Stimulated activated naive CD4-positive, alpha-beta T cell treated with Interleukin-2 at 50 U/mL for 16 hours (primary cell): ENCODE results near the gene FCER1G.

Experiments used
- DNase-seq: peaks from one replicate; lab custom pipeline; 2025; lab: John Stamatoyannopoulos, UW

The FCER1G gene

DNA sequence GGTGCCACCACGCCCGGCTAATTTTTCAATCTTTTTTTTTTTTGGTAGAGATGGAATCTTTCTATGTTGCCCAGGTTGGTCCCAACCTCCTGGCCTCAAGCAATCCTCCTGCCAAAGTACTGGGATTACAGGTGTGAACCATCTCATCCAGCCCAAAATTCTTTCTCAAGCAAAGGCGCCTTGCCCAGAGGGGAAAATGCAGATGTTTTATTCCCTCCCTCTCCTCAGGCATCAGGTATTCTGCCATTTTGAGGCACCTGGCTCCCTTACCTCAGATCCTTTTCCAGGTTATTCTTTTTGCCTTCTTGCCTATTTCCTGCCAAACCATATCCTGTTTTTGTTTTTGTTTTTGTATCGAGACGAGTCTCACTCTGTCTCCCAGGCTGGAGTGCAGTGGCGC lies 26.7 kb upstream of the FCER1G start:
- DNase-seq = no peak

DNA sequence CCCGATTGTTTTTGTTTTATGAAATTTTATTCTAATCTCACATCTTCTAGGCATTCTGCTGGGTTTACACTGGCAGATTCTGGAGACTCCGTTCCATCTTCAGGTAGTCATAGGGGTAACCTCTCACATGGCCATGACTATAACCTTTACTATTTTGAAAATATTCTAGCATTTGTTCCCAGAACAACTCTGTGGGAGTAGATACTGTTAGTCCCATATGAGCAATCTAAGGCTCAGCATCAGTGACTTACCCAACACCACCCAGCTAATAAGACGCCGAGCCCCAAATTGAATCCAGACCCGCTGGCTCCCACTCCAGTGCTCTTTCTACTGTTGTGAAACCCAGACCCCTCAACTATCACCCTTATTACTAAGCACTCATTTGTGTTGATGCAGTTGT lies 26.1 kb upstream of the FCER1G start:
- no peak for DNase-seq

DNA sequence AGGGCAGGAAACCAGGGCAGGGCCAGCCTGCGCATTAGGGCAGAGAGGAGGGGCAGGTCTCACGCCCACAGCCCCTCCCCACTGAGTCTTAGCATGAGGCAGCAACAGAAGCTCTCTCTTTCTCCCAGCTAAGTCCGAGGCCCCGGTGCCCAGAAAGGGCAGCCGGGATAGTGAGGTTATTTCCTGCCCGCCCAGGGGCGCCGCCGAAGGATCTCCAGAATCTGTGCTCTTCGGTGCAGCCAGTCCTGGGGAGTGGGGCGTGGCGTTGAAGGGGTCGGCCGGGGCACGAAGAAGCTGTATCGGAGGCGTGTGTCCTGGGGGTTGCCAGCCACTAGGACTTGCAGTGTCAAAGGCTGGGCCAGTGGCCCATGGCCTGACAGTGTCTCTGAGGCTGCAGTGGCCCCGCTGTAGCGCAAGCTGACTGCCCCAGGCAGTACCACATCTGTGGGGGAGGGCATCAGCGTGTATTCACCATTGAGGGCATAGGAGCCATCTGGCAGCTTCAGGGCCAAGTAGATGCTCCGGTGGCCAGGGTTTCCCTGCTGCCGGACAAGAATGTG lies 24.1 kb upstream of the FCER1G start:
- no peak for DNase-seq

DNA sequence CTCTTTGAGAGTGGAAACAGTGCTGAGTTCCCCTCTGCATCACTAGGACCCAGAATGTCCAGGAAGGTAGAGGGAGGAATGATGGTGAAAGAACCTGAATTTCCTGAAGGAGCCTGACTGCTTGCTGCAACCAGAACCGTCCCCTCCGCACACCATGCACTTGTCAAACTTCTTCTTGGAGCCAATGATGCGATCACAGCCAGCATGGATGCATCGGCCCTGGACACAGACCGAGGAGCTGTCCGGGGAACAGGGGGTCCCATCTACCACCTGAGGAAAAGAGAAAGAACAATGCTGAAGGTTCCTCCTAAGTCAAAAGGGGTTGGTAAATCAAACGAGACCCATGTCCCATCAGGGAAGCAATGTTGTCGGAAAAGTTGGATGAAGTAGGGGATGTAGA lies 23.1 kb upstream of the FCER1G start:
- DNase-seq = no peak

DNA sequence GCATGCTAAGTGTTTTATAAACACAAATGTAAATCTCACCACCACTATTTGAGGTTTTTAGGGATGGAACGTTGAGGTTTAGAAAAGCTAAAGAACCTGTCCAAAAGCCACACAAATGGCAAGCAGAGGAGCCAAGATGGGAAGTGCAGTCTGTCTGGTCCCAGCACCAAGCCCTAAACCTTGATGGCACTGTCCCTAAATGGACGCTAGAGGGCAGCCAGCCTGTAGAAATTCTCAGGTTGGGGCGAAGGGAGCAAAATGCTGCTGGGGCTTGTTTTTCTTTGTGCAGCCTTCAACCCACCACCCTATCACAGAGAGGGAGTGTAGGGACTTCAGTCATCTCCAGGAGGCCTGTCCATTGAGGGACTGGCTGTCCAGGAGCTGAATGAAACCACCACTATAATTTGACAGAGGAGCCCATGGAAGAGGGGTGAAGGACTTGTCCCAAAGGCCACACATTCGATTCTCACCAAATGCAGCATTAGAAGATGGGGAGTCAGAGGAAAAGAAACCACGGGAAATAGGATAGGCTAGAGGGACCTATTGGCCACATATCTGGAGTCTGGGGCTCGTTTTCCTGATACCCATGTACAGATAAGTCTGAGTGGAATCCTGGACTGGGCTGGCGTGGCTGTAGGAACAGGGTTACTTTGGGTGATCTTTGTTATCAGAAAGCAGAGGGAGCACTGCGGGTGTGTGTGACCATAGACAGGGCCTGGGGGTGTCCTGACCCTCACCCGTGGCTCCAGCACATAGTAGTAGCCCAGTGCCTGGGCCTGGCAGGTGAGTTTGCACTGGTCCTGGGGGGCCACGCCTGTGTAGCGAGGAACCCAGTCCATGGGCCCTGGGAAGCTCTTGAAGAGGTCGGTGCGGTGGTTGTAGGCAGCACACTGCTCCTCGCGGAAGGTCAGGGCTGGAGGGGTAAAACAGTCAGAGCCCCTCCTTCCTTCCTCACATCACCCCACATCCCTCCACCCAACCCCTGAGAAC lies 22.3 kb upstream of the FCER1G start:
- DNase-seq = peak; percentile 55

DNA sequence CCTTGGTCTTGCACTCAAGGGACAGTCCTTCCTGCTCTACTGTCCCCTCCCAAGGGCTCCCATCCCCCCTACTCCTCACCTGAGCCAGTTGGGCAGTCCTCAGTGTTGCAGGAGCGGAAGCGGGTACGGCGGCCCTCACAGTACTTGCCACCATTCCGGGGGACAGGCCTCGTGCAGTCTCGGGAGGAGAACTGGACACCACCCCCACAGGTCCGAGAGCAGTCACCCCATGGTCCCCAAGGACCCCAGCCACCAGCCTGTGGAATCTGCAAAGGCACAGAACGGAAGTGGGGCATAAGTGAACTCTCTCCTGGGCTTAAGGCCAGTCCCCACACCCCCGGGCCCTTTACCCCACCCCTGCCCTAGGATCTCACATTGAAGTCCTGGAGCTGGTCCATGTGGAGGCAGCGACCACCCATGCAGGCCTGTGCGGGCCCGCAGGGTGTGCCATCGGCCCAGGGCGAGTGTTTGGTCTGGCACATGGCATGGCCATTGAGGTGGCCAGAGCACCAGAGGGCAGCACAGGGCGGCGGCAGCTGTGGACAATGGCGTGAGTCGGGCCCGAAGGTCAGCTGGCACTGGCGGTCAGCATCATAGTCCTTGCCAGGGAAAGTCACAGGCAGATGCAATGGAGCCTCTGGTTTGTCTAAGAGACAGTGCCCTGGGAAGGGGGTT lies 21.4 kb upstream of the FCER1G start:
- no peak for DNase-seq

DNA sequence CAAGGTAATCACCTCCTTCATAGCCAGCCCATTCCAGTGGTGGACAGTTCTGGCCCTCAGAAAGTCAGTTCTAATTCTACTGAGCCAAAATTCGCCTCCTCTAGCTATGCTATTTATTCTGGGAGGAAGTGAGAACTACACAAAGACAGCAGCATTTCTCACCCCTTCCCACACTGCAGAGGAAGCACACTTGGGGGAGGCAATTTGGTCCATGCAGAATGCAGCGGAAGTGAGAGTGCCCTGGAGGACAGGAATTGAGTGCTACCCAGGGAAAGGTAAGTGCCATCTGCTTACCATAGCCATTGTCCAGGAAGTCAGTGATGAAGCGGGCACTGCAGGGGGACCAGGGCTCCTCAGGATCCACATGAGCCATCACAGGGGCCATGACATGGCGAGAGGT lies 19.9 kb upstream of the FCER1G start:
- DNase-seq = no peak

DNA sequence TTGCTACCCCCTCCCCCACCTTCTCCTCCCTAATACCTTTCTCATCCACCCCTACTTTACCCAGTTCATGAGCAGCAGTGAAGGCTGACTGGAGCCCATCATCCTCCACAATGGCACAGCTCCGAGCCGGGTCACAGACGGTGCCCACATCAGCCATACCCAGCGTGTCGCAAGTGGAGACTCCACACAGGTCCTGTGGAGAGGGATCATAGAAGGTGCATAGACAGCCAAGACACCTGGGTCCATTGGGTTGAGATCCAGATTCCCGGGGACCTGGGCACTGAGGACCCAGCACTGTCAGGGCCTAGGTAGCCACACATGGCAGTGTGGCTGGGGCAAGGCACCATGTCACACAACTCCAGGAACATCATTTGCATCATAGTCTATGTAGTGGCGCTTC lies 19.0 kb upstream of the FCER1G start:
- no peak for DNase-seq

DNA sequence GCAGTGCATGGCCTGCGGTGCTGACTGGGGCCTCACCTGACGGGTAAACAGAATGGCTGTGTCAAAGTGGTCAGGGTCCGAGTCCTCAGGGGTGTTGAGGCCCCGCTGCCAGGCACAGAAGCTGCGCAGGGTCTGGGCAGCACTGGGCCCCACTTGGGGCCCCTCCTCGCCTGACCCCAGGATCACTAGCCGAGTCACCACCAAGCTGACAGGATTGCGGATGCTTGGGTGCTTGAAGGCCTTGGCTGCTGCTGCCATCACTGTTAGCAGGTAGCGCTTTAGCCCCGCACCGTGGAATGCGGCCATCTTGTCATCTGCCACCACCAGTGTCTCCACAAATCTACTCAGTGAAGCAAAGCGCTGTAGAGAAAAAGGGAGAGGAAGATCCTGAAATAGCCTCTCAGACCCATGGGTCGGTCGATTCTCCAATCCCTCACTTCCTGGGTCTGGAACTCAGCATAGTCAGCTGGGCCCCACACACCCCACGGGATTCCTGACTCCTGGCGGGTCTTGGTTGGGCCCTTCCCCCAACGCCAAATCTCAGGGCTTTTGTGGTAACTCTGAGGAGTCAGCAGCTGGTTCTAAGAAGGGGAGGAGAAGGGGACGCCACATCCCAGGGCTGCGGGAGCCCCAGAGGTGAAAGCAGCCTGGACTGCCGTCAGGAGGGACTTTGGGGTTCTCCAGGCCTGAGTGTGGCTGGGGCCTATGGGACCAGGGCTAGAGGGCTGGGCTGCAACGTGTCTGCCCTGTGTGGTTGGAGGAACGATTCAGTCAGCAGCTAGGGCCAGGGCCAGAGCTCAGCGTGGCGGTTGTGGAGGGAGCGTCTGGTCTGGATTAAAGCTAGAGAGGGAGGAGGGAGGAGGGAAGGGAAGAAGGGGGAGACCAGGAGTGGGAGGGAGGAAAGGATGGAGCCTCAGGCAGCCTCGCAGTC lies 18.3 kb upstream of the FCER1G start:
- no peak for DNase-seq

DNA sequence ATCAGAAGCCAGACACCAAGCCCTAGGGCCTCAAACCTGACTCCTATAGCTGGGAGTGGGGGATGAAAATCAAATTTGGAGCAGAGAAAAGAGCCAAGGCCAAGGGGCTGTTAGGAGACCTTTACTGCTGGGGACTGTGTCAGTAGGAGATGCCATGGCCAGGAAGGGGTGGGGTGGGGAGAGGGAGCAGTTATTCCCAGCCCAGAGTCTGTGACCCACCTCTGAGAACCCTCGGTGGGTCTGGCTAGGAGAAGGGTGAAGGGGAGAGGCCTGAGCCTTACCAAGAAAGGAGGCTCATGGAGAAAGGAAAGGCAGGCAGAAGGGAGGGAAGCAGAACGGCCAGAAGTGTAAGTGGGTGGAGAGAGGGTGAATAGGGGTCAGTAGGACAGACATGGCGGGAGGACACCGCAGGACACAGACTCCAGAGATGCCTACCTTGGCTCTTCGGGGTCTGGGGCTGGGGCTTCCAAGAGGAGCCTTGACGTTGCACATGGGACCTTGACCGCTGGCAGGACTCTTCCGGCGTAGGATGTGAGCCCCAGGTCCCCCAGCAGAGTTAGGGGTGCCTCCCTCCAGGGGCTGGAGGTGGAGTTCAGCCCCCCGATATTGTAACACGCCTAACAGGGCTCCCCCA lies 17.4 kb upstream of the FCER1G start:
- DNase-seq = no peak

DNA sequence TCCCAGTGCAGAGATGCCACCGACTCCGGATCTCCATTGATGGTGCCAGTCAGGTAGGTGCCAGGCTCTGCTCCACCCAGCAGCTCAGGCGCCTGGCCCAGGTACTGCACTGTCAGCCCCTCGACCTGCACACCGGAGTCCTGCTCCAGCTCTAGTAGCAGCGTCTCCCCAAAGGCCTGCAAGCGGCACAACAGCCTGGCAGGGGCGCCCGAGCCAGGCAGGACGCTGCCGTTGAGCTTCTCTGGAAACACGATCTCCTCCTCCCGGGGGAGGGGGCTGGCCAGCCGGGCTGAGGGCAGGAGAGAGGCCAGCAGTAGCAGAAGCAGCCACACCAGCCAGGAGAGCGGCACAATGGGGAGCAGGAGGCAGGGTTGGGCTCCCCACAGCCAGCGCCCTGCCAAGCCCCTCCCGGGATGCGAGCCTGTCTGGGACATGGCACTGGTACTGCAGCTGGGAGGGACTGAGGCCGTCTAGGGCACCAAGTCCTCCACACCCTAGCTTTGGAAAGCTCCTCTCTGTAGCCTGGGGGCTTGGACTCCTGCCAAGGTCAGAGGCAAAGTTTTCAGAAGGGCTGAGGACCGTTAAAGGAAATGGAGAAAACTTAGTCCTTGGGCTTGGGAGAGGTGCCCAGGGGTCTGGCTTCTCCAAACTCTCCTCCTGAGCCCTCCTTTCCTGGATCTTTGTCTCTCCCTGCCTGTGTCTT lies 16.8 kb upstream of the FCER1G start:
- DNase-seq = no peak

DNA sequence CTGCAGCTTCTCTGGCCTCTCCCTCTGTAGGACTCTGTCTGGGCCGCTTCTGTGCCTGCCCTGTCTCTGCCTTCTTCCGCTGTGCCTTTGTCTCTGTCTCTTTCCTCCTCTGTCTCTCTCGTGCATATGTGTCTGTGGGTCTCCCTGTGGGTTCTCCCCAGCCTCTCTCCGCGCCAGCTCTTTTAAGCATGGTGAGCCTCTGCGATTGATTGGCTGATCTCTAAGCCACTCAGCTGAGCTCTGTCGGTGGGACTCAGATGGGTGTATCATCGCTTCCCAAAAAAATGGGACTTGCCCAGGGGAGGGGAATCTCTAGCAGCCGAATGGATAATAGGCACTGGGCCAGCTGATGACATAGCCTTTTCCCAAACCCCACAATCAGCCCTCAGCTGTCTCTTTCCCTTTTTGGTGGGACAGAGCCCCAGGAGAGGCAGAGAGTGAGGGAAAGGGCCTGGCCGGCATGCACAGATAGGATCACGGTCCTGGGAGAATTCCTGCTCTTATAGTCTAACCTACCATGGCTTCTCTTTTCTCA lies 16.1 kb upstream of the FCER1G start, which contains the start of gene ADAMTS4:
TSS of gene ADAMTS4 (minus strand) at position 158 of the 535 bp plus-strand sequence. CDS start 427 bp downstream, outside the sequence.
- no peak for DNase-seq

DNA sequence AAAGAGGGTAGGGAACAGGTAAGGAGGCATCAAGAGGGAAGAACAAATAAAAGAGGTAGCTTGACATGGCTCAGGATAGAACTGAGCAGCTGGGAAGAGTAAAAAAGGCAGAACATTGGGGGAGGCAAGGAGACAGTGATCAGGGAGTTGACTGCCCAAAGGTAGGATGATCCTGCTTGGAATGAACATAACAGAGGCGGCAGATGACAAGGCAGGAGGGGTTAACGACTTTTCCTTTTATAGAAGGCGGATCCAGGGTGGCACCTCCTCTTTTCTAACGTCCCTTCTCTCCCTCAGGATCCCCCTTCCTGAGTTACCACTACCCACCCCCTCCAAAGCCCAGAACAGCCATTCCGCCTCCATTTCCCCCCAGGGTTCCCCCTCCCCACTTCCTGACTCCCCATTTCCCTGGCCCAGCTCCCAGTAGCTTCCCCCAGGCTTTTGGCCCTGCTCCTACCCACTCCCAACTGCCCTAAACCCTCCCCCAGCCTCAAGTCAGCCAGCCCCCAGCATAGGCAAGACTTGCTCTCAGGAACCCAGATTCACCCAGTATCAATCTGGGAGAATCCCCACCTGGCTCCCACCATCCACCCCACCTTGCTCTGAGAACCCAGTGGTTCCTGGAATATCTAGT lies 15.5 kb upstream of the FCER1G start:
- DNase-seq = no peak

DNA sequence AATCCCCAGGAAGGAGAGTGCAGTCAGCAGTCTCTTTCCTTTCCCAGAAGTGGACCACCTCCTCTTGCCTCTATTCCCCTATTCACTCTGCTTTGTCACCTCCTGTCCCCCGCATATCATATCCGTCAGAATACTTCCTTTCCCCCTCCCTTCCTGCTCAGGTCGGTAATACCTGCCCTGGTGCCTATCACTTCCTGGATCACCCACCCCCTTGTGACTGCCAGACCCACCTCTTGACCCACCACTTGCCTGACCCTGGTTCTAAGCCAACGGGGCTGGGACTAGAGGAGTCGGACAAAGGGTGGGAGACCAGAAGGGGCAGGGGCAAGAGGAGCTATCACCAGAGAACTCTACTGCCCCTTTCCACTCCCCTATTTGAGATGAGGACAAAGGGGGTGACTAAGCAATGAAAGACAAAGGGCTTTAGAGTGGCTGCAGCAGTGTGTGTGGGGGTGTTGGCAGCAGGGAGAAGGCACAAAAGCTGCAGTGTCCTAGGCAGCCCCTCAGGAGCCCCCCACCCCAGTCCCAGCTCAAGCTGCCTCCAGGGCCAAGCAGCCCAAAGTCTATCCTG lies 14.6 kb upstream of the FCER1G start:
- DNase-seq = no peak

DNA sequence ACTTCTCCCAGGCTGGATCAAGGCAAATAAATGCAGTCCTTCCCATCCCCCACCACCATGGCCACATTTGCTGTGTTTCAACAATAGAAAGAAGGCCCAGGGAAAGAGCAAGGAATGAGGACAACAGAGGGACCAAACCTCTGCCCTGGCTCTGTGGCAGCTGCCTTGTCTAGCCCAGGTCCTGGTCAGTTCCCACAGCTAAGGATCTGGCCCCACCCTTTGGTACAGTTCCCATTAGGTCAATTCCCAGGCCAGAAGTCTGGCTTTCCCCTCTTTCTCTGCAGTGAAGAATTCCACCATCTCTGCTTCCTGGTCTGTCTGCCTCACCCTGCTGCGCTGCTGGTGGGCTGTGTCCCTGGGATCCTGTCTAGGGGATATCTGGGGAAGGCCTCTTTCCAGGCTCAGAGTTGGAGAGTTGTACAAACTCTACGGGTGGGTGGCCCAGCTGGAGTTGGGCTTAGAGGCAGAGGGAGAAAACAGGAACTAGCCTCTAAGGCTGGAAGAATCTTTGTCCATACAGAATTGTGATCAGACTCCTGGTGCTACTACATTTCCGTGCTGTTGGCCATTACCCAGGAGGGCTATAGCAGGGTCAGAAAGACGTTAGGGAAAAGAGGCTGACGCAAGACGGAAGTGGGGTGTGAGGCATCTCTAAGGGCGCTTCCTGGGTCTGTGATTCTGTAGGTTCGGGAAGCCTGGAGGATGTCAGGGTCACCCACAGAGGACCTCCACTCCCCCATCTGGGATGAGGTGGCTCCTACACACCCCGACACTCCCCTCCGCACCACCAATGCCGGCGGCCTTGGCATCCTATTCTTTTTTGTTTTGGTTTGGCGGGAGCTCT lies 13.9 kb upstream of the FCER1G start:
- DNase-seq = no peak

DNA sequence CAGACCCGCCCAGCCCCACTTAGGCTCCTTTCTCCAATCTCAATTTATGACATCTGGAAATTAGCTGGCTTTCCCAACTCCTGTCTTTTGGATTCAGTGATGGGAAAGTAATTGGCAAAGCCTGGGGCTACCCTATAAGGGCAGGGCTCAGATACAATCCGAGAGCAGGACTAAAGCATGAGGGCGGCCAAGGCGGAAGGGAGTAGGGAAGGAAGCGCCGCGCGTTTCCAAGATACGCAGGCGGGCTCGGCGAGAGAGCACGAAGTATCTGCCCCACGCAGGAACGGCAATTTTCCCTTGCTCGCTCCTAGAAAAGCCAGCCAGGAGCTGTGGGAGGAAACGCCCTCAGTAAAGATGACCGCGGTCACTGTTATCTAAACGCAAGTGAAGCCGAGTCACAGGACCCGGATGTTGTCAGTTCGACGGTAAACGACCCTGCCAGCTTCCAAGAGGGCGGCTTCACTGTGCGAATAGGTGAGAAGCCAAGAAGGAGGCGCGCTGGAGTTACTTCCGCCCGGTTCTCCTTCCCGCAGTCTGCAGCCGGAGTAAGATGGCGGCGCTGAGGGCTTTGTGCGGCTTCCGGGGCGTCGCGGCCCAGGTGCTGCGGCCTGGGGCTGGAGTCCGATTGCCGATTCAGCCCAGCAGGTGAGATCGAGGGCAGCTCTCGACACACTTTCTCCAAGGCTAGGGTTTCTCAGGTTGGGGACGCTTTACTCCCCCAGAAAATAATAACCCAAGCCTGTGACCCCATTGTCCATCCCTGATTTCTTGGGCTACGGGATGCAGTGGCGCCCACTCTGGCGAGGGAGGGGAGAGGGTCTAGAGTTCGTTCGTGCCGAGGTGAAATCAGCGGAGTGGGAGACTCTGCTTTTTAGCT lies 13.0 kb upstream of the FCER1G start, which contains the start of gene NDUFS2:
TSS of gene NDUFS2 (plus strand) at position 532 of the 877 bp plus-strand sequence. CDS start at position 551, 19 bp downstream.
- peak; percentile 95 for DNase-seq

DNA sequence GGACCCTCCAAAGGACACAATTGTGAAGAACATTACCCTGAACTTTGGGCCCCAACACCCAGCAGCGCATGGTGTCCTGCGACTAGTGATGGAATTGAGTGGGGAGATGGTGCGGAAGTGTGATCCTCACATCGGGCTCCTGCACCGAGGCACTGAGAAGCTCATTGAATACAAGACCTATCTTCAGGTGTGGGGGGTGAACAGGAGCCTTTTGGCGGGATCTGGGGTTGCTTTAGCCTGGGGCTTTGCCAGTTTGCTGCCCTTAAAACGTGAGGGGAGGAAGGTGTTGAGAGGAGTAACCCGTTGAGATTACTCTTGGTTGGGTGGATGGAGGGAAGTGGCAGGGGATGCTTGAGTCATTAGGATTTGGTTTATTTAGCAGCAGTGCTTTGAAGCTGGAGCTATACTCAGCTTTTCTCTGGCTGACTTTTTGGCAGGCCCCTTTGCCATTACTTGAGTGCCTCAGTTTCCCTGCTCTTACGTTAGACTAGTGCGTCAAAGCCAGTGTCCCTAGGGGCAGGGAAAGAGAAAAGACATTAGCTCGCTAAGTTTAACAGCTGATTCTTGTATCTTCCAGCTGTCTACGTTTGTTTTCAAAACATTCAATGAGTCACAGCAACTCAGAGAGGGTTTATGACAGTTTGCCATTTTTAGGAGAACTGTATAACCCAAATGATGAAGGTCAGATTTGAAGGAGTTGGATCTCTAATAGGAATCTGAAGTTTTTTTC lies 8.5 kb upstream of the FCER1G start:
- no peak for DNase-seq
